DMS 273 (cell line): ENCODE measurements around the gene BAZ2B.
"Not testable (repeated sequence)": the region's sequence is repeated elsewhere in the genome, so short reads cannot be mapped to it uniquely, and the experiment has no call there.

Experiments used
- DNase-seq: peaks from one replicate; lab custom pipeline; 2025; ENCODE audit not compliant: unreplicated experiment; lab: John Stamatoyannopoulos, UW

Gene BAZ2B

GRCh38 chr2:159616286-159616701, at the start of gene BAZ2B:
Gene BAZ2B (minus strand): TSS chr2:159616548. CDS start chr2:159478719, 137,829 bp downstream.
- peak; percentile 82 for DNase-seq

GRCh38 chr2:159661286-159661685, 44.9 kb upstream of the BAZ2B start:
- no peak for DNase-seq

GRCh38 chr2:159658881-159659873, 42.8 kb upstream of the BAZ2B start:
- DNase-seq: no peak

- DNase-seq: no peak
Observed at GRCh38 chr2:159653962-159654361, 37.6 kb upstream of the BAZ2B start.

GRCh38 chr2:159651884-159652283, 35.5 kb upstream of the BAZ2B start:
- DNase-seq: no peak

GRCh38 chr2:159650574-159650973, 34.2 kb upstream of the BAZ2B start:
- DNase-seq: no peak

GRCh38 chr2:159648643-159649042, 32.3 kb upstream of the BAZ2B start:
- DNase-seq: no peak

GRCh38 chr2:159647667-159648066, 31.3 kb upstream of the BAZ2B start:
- no peak for DNase-seq

- DNase-seq: no peak
Observed at GRCh38 chr2:159640176-159640575, 23.8 kb upstream of the BAZ2B start.

GRCh38 chr2:159639712-159640111, 23.4 kb upstream of the BAZ2B start:
- no peak for DNase-seq

GRCh38 chr2:159639071-159639470, 22.7 kb upstream of the BAZ2B start:
- no peak for DNase-seq

GRCh38 chr2:159637988-159638501, 21.7 kb upstream of the BAZ2B start:
- no peak for DNase-seq

- no peak for DNase-seq
Observed at GRCh38 chr2:159637240-159637639, 20.9 kb upstream of the BAZ2B start.

- DNase-seq: no peak
Observed at GRCh38 chr2:159635006-159635789, 18.9 kb upstream of the BAZ2B start.

GRCh38 chr2:159633219-159633618, 16.9 kb upstream of the BAZ2B start:
- DNase-seq: no peak

GRCh38 chr2:159625628-159626027, 9.3 kb upstream of the BAZ2B start:
- not testable (repeated sequence) for DNase-seq

- DNase-seq: no peak
Observed at GRCh38 chr2:159623436-159623835, 7.1 kb upstream of the BAZ2B start.

- no peak for DNase-seq
Observed at GRCh38 chr2:159622966-159623365, 6.6 kb upstream of the BAZ2B start.

- DNase-seq: no peak
Observed at GRCh38 chr2:159620796-159621195, 4.4 kb upstream of the BAZ2B start.

- DNase-seq: peak; percentile 68
Observed at GRCh38 chr2:159617646-159618045, 1.3 kb upstream of the BAZ2B start.

- peak; percentile 24 for DNase-seq
Observed at GRCh38 chr2:159617100-159617499, 752 bp upstream of the BAZ2B start.
